ENCODE data around the gene NFATC4.
"Not testable (repeated sequence)": the region's sequence is repeated elsewhere in the genome, so short reads cannot be mapped to it uniquely, and the experiment has no call there.

DNA sequence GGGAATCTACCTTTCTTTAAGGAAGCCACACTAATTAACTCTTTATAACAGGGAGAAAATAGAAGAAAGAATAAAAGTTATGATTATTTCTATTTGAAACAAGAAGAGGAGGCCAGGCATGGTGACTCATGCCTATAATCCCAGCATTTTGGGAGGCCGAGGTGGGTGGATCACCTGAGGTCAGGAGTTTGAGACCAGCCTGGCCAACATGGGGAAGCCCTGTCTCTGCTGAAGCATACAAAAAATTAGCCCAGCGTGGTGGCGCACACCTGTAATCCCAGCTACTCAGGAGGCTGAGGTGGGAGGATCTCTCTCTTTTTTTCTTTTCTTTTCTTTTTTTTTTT is 13.5 kb upstream of the NFATC4 start:
- TF ChIP-seq, protein P1, sequence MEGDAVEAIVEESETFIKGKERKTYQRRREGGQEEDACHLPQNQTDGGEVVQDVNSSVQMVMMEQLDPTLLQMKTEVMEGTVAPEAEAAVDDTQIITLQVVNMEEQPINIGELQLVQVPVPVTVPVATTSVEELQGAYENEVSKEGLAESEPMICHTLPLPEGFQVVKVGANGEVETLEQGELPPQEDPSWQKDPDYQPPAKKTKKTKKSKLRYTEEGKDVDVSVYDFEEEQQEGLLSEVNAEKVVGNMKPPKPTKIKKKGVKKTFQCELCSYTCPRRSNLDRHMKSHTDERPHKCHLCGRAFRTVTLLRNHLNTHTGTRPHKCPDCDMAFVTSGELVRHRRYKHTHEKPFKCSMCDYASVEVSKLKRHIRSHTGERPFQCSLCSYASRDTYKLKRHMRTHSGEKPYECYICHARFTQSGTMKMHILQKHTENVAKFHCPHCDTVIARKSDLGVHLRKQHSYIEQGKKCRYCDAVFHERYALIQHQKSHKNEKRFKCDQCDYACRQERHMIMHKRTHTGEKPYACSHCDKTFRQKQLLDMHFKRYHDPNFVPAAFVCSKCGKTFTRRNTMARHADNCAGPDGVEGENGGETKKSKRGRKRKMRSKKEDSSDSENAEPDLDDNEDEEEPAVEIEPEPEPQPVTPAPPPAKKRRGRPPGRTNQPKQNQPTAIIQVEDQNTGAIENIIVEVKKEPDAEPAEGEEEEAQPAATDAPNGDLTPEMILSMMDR (IDR thresholded peaks at IDR 0.05; ENCODE audit: borderline replicate concordance, extremely low read depth, low read length, poor library complexity, severe bottlenecking), result not testable (repeated sequence)
- not testable (repeated sequence) for TF ChIP-seq EZH2 (IDR thresholded peaks at IDR 0.05; ENCODE audit: borderline replicate concordance, low read depth, low read length, severe bottlenecking)

Data from DND-41 (cell line).